HepG2 (cell line): Measurements from ENCODE around the gene UCN2. TPM values are rescaled to one million over a fixed set of nuclear protein-coding genes. Genes with fewer than 3 reads are reported as not detected.

Experiments
- ATAC-seq: fragments of 200-7000 bp; cut with Tn5 transposase; 3 replicates; pipeline ENCODE4 v1.9.1; 2020; ENCODE audit warnings: mild to moderate bottlenecking, moderate library complexity
- BruUV-seq: library from RNA; stranded (reverse); fragments of 400-500 nt; replicated peaks from 2 replicates; lab custom pipeline; 2021; lab: Mats Ljungman, UMichigan
- CTCF ChIA-PET: fragments of 300-600 bp; formaldehyde crosslinking; extraction: SDS; loops from one replicate; lab custom pipeline; 2021; ENCODE audit warnings: low total read pairs, inconsistent platforms, low intra/inter-chr PET ratio; lab: Yijun Ruan, JAX
- POLR2A ChIA-PET: fragments of 350-600 bp; sonication (Branson Sonifier 250); formaldehyde crosslinking; loops from one replicate; lab custom pipeline; 2020; ENCODE audit warnings: antibody characterized with exemption, inconsistent platforms; lab: Yijun Ruan, JAX
- DNase-seq: peaks from one replicate; pipeline ENCODE4 v3.0.0-alpha.2; 2015; ENCODE audit warnings: low spot score
- FAIRE-seq: peaks from 3 replicates; lab custom pipeline; 2011; peaks lifted over from hg19 to GRCh38; lab: Jason Lieb, UNC
- H2AFZ ChIP-seq: one replicate; pipeline ENCODE4 v1.6.1; 2011; ENCODE audit warnings: low read length, inconsistent platforms
- H3K27ac ChIP-seq: fragments of 300-600 bp; 3 replicates; pipeline ENCODE4 v1.8.0; 2011; ENCODE audit warnings: mixed run types, mild to moderate bottlenecking, mixed read lengths, low read length, inconsistent platforms; ENCODE audit not compliant: insufficient read depth; ENCODE audit errors: extremely low read length
- H3K27me3 ChIP-seq, 2 experiments: fragments of 200-600 bp in 1 of 2; 2 replicates in 1 of 2; 3 replicates in 1 of 2; pipeline versions ENCODE4 v1.6.0 to v1.8.0; 2011; ENCODE audit warnings: low read length in 2 of 2, mild to moderate bottlenecking in 2 of 2, moderate library complexity in 2 of 2, inconsistent platforms in 1 of 2; ENCODE audit not compliant: insufficient read depth in 2 of 2, control insufficient read depth in 1 of 2
- H3K36me3 ChIP-seq, 2 experiments: fragments of 200-600 bp in 1 of 2; replicated peaks in 1 of 2; 2 replicates in 1 of 2; 3 replicates in 1 of 2; pipeline versions ENCODE4 v1.5.1 to v1.8.0; 2011; ENCODE audit warnings: low read length in 2 of 2, inconsistent platforms in 1 of 2; ENCODE audit not compliant: insufficient read depth in 2 of 2, control insufficient read depth in 1 of 2
- H3K4me1 ChIP-seq: 2 replicates; pipeline ENCODE4 v1.5.1; 2012; ENCODE audit warnings: low read length, inconsistent platforms; ENCODE audit not compliant: insufficient read depth
- H3K4me2 ChIP-seq: 2 replicates; pipeline ENCODE4 v1.6.0; 2011; ENCODE audit warnings: low read depth, low read length, inconsistent platforms
- H3K4me3 ChIP-seq, 3 experiments: fragments of 200-600 bp in 1 of 3; sonication (generic), shearing (Covaris generic) in 1 of 3; replicated peaks in 1 of 3; 2 replicates each; pipeline ENCODE4 v1.5.1; 2011 to 2016; ENCODE audit warnings: low read length in 3 of 3, inconsistent platforms in 2 of 3, low read depth in 2 of 3, mild to moderate bottlenecking in 2 of 3, control low read depth in 1 of 3, mixed read lengths in 1 of 3; ENCODE audit not compliant: insufficient read depth in 1 of 3
- H3K79me2 ChIP-seq: one replicate; pipeline ENCODE4 v1.6.1; 2011; ENCODE audit warnings: low read length, inconsistent platforms; ENCODE audit not compliant: insufficient read depth
- H3K9ac ChIP-seq: 2 replicates; pipeline ENCODE4 v1.6.0; 2011; ENCODE audit warnings: mild to moderate bottlenecking, low read depth, low read length, inconsistent platforms; ENCODE audit not compliant: insufficient read depth
- H3K9me3 ChIP-seq: 2 replicates; pipeline ENCODE4 v1.5.1; 2012; ENCODE audit warnings: mild to moderate bottlenecking, low read length
- H4K20me1 ChIP-seq: 2 replicates; pipeline ENCODE4 v1.6.0; 2011; ENCODE audit warnings: inconsistent platforms, mild to moderate bottlenecking, low read length, moderate library complexity; ENCODE audit not compliant: insufficient read depth
- E2F2 ChIP-seq: sonication (generic); formaldehyde crosslinking; IDR thresholded peaks from 2 replicates; pipeline ENCODE4 v1.4.0; 2020; ENCODE audit warnings: missing genetic modification reagents, borderline replicate concordance
- NFE2L2 ChIP-seq: fragments of 150-350 bp; IDR thresholded peaks from 2 replicates; pipeline ENCODE4 v1.6.1; 2014; ENCODE audit warnings: low read length
- NR2F2 ChIP-seq: IDR thresholded peaks from 2 replicates; pipeline ENCODE4 v1.6.1; 2012; ENCODE audit warnings: low read depth, inconsistent platforms, borderline replicate concordance
- POLR2A ChIP-seq, 2 experiments: IDR thresholded peaks; 2 replicates each; pipeline ENCODE4 v1.6.1; 2011; ENCODE audit warnings: low read depth in 2 of 2, low read length in 2 of 2, mild to moderate bottlenecking in 1 of 2, moderate library complexity in 1 of 2; ENCODE audit not compliant: insufficient read depth in 1 of 2
- ZNF12 ChIP-seq: sonication (generic); formaldehyde crosslinking; IDR thresholded peaks from 2 replicates; pipeline ENCODE4 v1.5.0; 2020; ENCODE audit warnings: missing genetic modification reagents
- ZNF142 ChIP-seq: sonication (generic); formaldehyde crosslinking; IDR thresholded peaks from 2 replicates; pipeline ENCODE4 v1.4.0; 2020; ENCODE audit warnings: missing genetic modification reagents
- ZNF205 ChIP-seq: IDR thresholded peaks from 2 replicates; pipeline ENCODE4 v1.6.1; 2018; ENCODE audit warnings: missing biosample characterization, missing genetic modification reagents
- ZNF460 ChIP-seq: sonication (generic); formaldehyde crosslinking; IDR thresholded peaks from 2 replicates; pipeline ENCODE4 v1.5.1; 2020; ENCODE audit warnings: missing genetic modification reagents, mild to moderate bottlenecking, borderline replicate concordance
- ZNF784 ChIP-seq: sonication (generic); formaldehyde crosslinking; IDR thresholded peaks from 2 replicates; pipeline ENCODE4 v1.5.1; 2020; ENCODE audit warnings: missing genetic modification reagents, mild to moderate bottlenecking, borderline replicate concordance
- WGBS: methylation state at CpG from one replicate; pipeline ENCODE4 v1.1.6; 2017; ENCODE audit warnings: low lambda C conversion rate; 5-methylcytosine and 5-hydroxymethylcytosine counted together
- in situ Hi-C: cut with HindIII; loops from 2 replicates; pipeline ENCODE4 v1.10.0; 2017; ENCODE audit warnings: low pct_unique_long_range_greater_than_20kb; ENCODE audit not compliant: extremely low pct_ligation_motif_present
- intact Hi-C: fragments of 100-400 bp; cut with micrococcal nuclease; formaldehyde crosslinking; loops from one replicate; pipeline ENCODE4 v1.10.0; 2022; ENCODE audit not compliant: unreplicated experiment
- polyA plus RNA-seq, 8 experiments: library from polyadenylated mRNA; depleted of rRNA in 3 of 8; stranded (reverse) in 7 of 8; unstranded in 1 of 8; fragments of >200 nt; fragmentation: Illumina TruSeq in 4 of 8; extraction: Trizol in 4 of 8; gene quantifications; 2 replicates each; pipeline versions ENCODE4 v1.2.1 to v1.2.3, GENCODE V29; 2011 to 2016; ENCODE audit warnings: low read depth in 4 of 8, missing spikeins in 1 of 8, mixed read lengths in 1 of 8; ENCODE audit not compliant: insufficient read depth in 1 of 8
- total RNA-seq, 5 experiments: library from RNA; depleted of rRNA; stranded (reverse); fragments of >200 nt; fragmentation: Illumina TruSeq; extraction: Trizol; gene quantifications; 2 replicates each; pipeline ENCODE4 v1.2.3, GENCODE V29; 2016; ENCODE audit warnings: low read depth in 1 of 5
- TF ChIP-seq, protein P1 (sequence below): sonication (generic); formaldehyde crosslinking; IDR thresholded peaks from 2 replicates; pipeline ENCODE4 v1.5.1; 2020; ENCODE audit warnings: mild to moderate bottlenecking, missing genetic modification reagents, moderate library complexity

The UCN2 gene
- total and polyA plus RNA-seq, 2 of the 13 experiments (the other 11 are each of a cell fraction or from before 2014, with no cell fraction given) = 0.07 to 1.5 TPM

DNA sequence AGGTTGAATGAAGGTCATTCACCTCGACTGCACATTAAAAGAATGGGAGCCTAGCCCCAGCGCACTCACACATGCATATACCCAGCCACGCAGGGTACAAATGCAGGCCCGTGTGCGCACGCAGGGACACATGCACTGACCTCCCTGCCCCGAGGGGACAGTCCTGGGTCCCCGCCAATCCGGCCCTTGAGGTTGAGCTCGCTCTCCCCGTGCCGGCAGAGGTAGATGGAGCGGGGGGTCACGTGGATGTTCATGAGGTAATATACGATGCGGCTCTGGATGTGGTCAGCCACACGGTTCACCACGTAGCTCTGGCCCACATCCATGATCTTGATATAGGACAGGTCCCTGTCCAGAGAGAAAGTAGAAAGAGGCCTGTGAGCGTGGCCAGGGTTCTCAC is 27.5 kb downstream of the UCN2 start:
- ChIA-PET CTCF (no interaction called here), POLR2A (no interaction called here)
- Histone ChIP-seq H3K4me1 (no peaks in the 10 kb centered on the region), H3K4me2 (no peak overlapping the region), H3K79me2 (no peaks in the 10 kb centered on the region), H2AFZ (no peak overlapping the region), H3K27me3 (no peaks in the 10 kb centered on the region), H3K9me3 (no peaks in the 10 kb centered on the region), H4K20me1 (no peaks in the 10 kb centered on the region), H3K4me3 (no peak overlapping the region), H3K36me3 (peaks cover 31 to 82% of the 10 kb centered on the region in 2 experiments), H3K9ac (no peak overlapping the region), H3K27ac (no peak overlapping the region)
- 94% methylated on average over 15 of the region's 19 CpGs for WGBS
- TF ChIP-seq E2F2 (CRISPR knock-in tag) = no peak
- TF ChIP-seq NR2F2 = no peak
- TF ChIP-seq ZNF205 (CRISPR knock-in tag) = no peak
- no peak for TF ChIP-seq NFE2L2
- no peak for TF ChIP-seq ZNF784 (CRISPR knock-in tag)
- TF ChIP-seq ZNF460 (CRISPR knock-in tag) = no peak
- TF ChIP-seq ZNF142 (CRISPR knock-in tag) = no peak
- TF ChIP-seq ZNF12 (CRISPR knock-in tag) = no peak
- TF ChIP-seq, protein P1, sequence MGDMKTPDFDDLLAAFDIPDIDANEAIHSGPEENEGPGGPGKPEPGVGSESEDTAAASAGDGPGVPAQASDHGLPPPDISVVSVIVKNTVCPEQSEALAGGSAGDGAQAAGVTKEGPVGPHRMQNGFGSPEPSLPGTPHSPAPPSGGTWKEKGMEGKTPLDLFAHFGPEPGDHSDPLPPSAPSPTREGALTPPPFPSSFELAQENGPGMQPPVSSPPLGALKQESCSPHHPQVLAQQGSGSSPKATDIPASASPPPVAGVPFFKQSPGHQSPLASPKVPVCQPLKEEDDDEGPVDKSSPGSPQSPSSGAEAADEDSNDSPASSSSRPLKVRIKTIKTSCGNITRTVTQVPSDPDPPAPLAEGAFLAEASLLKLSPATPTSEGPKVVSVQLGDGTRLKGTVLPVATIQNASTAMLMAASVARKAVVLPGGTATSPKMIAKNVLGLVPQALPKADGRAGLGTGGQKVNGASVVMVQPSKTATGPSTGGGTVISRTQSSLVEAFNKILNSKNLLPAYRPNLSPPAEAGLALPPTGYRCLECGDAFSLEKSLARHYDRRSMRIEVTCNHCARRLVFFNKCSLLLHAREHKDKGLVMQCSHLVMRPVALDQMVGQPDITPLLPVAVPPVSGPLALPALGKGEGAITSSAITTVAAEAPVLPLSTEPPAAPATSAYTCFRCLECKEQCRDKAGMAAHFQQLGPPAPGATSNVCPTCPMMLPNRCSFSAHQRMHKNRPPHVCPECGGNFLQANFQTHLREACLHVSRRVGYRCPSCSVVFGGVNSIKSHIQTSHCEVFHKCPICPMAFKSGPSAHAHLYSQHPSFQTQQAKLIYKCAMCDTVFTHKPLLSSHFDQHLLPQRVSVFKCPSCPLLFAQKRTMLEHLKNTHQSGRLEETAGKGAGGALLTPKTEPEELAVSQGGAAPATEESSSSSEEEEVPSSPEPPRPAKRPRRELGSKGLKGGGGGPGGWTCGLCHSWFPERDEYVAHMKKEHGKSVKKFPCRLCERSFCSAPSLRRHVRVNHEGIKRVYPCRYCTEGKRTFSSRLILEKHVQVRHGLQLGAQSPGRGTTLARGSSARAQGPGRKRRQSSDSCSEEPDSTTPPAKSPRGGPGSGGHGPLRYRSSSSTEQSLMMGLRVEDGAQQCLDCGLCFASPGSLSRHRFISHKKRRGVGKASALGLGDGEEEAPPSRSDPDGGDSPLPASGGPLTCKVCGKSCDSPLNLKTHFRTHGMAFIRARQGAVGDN = 0 out of 2 replicates have a peak, but pooled peaks have one; percentile 16
- TF ChIP-seq POLR2A (IDR thresholded peaks at IDR 0.05; ENCODE audit: insufficient read depth in 1 of 2, low read depth in 2 of 2, low read length in 2 of 2) = peak in 1 of 2 experiments; percentile 30; a peak in 1 of 4 replicates
- no TSS peak for BruUV-seq
- DNase-seq = no peak
- no peak for ATAC-seq
- in situ Hi-C loops (no loop called here), intact Hi-C loops (no loop called here)
- FAIRE-seq = no peak
